Measurements from ENCODE around the gene REPS1. TPM values are rescaled to one million over a fixed set of nuclear protein-coding genes. Genes with fewer than 3 reads are reported as not detected.

Gene REPS1
- 66.9 TPM for total RNA-seq

GRCh38 chr6:138987643-138988468, at the start of gene REPS1:
Gene REPS1 (minus strand): TSS chr6:138988253. CDS start chr6:138987682, 571 bp downstream.

GRCh38 chr6:139028658-139029469, 40.8 kb upstream of the REPS1 start, which contains the start of gene ABRACL:
Gene ABRACL (plus strand): TSS chr6:139028745. CDS start chr6:139034161, 5,416 bp downstream.

Other genes starting within 250 kb of the REPS1 start
- gene CCDC28A, start 214.5 kb downstream of the REPS1 start, total RNA-seq, result 15.6 TPM
- 0.06 TPM for gene ECT2L, start 192.2 kb downstream of the REPS1 start, total RNA-seq
- gene ABRACL, start 40.5 kb upstream of the REPS1 start, total RNA-seq, result 19.1 TPM
- gene HECA, start 146.8 kb upstream of the REPS1 start, total RNA-seq, result 24.8 TPM

Data from metanephros (tissue), 1 donor.